ENCODE data around the gene VTI1A. TPM values are rescaled to one million over a fixed set of nuclear protein-coding genes. Genes with fewer than 3 reads are reported as not detected.

Gene VTI1A
- total and polyA plus RNA-seq, 2 experiments from 2014 or later, result 26.8 to 31.0 TPM

DNA sequence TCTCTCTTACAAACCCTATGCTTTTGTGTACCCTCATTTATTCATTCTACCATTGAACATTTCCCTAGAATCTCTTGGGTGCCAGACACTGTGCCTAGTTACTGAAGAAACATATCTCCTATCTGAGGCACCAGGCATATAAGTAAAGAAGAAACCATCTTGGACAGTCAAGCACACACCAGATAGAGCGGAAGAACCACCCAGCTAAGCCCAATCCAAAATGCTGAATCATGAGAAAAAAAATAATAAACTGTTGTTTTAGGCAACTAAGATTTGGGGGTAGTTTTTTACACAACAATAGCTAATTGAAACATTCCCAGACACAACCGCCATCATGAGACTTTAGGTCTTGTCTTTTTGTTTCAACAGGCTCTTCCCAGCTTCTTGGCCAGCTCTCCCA, 400.8 kb downstream of the VTI1A start:
- Histone ChIP-seq H3K4me1 (ENCODE audit: insufficient read depth) (no peaks in the 10 kb centered on the region), H3K4me2 (no peak overlapping the region), H2AFZ (no peak overlapping the region), H3K9me2 (ENCODE audit: insufficient read depth) (peaks cover 9% of the 10 kb centered on the region), H3K27ac (ENCODE audit: low read depth) (no peak overlapping the region), H3K27me3 (ENCODE audit: insufficient read depth) (no peaks in the 10 kb centered on the region), H3K36me3 (ENCODE audit: insufficient read depth) (peaks cover 10% of the 10 kb centered on the region; the same call in 1 of the 2 replicates), H3F3A (replicated peaks; ENCODE audit: low read depth) (no peaks in the 10 kb centered on the region), H4K20me1 (replicated peaks; ENCODE audit: insufficient read depth) (no peaks in the 10 kb centered on the region), H3K79me2 (replicated peaks; ENCODE audit: insufficient read depth) (no peaks in the 10 kb centered on the region), H3K4me3 (no peak overlapping the region; the same call in 1 of the 2 replicates)
- Mint-ChIP-seq H3K27me3 (ENCODE audit: insufficient read depth, low read depth, poor library complexity) (peaks cover 4% of the 10 kb centered on the region), H3K4me1 (peaks cover 2% of the 10 kb centered on the region; the same call in 1 of the 3 replicates), H3K36me3 (ENCODE audit: low read depth) (peaks cover 33% of the 10 kb centered on the region), H3K27ac (no peak overlapping the region), H3K4me3 (no peak overlapping the region), H3K9me3 (peaks cover 36% of the 10 kb centered on the region)
- ATAC-seq (no peak), DNase-seq (ENCODE audit: low spot score) (no peak)
- TF ChIP-seq STAT1 (IDR thresholded peaks at IDR 0.05; ENCODE audit: unreplicated experiment) (no peak), JUNB (IDR thresholded peaks at IDR 0.05; ENCODE audit: unreplicated experiment) (no peak), ZNF331 (CRISPR knock-in tag; IDR thresholded peaks at IDR 0.05; ENCODE audit: low read depth) (peak; percentile 99)

DNA sequence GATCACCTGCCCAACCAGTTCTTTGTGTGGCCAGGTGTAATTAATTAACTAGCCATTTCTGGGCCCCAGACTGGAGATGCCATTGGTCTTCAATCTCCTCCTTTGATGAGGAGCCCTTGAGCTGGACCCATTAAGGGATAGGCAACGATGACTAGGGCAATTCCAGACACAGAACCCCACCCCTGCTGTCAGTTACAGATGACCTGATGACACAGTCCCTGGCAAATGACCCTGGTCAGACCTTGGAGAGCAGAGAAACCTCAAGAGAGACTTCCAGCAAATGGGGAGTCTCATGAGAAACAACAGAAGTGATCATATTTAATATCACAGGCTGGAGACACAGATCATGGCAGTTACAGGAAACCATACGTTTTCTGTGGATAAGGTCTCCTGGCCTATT, 401.2 kb downstream of the VTI1A start:
- Mint-ChIP-seq H3K36me3 (ENCODE audit: low read depth) (peaks cover 33% of the 10 kb centered on the region), H3K4me1 (peaks cover 2% of the 10 kb centered on the region; the same call in 1 of the 3 replicates), H3K4me3 (no peak overlapping the region), H3K27ac (no peak overlapping the region), H3K27me3 (ENCODE audit: insufficient read depth, low read depth, poor library complexity) (peaks cover 4% of the 10 kb centered on the region), H3K9me3 (peaks cover 36% of the 10 kb centered on the region)
- Histone ChIP-seq H3K27me3 (ENCODE audit: insufficient read depth) (no peaks in the 10 kb centered on the region), H3K27ac (ENCODE audit: low read depth) (no peak overlapping the region), H3K36me3 (ENCODE audit: insufficient read depth) (peaks cover 10% of the 10 kb centered on the region; the same call in 1 of the 2 replicates), H3K79me2 (replicated peaks; ENCODE audit: insufficient read depth) (no peaks in the 10 kb centered on the region), H3F3A (replicated peaks; ENCODE audit: low read depth) (no peaks in the 10 kb centered on the region), H4K20me1 (replicated peaks; ENCODE audit: insufficient read depth) (no peaks in the 10 kb centered on the region), H3K4me1 (ENCODE audit: insufficient read depth) (no peaks in the 10 kb centered on the region), H3K9me2 (ENCODE audit: insufficient read depth) (peaks cover 9% of the 10 kb centered on the region), H3K4me3 (no peak overlapping the region), H2AFZ (no peak overlapping the region), H3K4me2 (no peak overlapping the region)
- no peak for ATAC-seq
- no peak for DNase-seq (ENCODE audit: low spot score)
- TF ChIP-seq POLR2AphosphoS5 (IDR thresholded peaks at IDR 0.05; ENCODE audit: low read depth) (no peak), ZNF331 (CRISPR knock-in tag; IDR thresholded peaks at IDR 0.05; ENCODE audit: low read depth) (no peak), CREB1 (CRISPR knock-in tag; IDR thresholded peaks at IDR 0.05; ENCODE audit: low read depth) (no peak), JUNB (IDR thresholded peaks at IDR 0.05; ENCODE audit: unreplicated experiment) (no peak), EZH2phosphoT487 (IDR thresholded peaks at IDR 0.05; ENCODE audit: unreplicated experiment) (no peak), NANOG (IDR thresholded peaks at IDR 0.05; ENCODE audit: borderline replicate concordance) (no peak), STAT1 (IDR thresholded peaks at IDR 0.05; ENCODE audit: unreplicated experiment) (no peak)
- TF ChIP-seq, protein P1, sequence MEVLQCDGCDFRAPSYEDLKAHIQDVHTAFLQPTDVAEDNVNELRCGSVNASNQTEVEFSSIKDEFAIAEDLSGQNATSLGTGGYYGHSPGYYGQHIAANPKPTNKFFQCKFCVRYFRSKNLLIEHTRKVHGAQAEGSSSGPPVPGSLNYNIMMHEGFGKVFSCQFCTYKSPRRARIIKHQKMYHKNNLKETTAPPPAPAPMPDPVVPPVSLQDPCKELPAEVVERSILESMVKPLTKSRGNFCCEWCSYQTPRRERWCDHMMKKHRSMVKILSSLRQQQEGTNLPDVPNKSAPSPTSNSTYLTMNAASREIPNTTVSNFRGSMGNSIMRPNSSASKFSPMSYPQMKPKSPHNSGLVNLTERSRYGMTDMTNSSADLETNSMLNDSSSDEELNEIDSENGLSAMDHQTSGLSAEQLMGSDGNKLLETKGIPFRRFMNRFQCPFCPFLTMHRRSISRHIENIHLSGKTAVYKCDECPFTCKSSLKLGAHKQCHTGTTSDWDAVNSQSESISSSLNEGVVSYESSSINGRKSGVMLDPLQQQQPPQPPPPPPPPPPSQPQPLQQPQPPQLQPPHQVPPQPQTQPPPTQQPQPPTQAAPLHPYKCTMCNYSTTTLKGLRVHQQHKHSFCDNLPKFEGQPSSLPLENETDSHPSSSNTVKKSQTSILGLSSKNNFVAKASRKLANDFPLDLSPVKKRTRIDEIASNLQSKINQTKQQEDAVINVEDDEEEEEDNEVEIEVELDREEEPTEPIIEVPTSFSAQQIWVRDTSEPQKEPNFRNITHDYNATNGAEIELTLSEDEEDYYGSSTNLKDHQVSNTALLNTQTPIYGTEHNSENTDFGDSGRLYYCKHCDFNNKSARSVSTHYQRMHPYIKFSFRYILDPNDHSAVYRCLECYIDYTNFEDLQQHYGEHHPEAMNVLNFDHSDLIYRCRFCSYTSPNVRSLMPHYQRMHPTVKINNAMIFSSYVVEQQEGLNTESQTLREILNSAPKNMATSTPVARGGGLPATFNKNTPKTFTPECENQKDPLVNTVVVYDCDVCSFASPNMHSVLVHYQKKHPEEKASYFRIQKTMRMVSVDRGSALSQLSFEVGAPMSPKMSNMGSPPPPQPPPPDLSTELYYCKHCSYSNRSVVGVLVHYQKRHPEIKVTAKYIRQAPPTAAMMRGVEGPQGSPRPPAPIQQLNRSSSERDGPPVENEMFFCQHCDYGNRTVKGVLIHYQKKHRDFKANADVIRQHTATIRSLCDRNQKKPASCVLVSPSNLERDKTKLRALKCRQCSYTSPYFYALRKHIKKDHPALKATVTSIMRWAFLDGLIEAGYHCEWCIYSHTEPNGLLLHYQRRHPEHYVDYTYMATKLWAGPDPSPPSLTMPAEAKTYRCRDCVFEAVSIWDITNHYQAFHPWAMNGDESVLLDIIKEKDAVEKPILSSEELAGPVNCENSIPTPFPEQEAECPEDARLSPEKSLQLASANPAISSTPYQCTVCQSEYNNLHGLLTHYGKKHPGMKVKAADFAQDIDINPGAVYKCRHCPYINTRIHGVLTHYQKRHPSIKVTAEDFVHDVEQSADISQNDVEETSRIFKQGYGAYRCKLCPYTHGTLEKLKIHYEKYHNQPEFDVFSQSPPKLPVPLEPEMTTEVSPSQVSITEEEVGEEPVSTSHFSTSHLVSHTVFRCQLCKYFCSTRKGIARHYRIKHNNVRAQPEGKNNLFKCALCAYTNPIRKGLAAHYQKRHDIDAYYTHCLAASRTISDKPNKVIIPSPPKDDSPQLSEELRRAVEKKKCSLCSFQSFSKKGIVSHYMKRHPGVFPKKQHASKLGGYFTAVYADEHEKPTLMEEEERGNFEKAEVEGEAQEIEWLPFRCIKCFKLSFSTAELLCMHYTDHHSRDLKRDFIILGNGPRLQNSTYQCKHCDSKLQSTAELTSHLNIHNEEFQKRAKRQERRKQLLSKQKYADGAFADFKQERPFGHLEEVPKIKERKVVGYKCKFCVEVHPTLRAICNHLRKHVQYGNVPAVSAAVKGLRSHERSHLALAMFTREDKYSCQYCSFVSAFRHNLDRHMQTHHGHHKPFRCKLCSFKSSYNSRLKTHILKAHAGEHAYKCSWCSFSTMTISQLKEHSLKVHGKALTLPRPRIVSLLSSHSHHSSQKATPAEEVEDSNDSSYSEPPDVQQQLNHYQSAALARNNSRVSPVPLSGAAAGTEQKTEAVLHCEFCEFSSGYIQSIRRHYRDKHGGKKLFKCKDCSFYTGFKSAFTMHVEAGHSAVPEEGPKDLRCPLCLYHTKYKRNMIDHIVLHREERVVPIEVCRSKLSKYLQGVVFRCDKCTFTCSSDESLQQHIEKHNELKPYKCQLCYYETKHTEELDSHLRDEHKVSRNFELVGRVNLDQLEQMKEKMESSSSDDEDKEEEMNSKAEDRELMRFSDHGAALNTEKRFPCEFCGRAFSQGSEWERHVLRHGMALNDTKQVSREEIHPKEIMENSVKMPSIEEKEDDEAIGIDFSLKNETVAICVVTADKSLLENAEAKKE (CRISPR knock-in tag; IDR thresholded peaks at IDR 0.05), result no peak
- TF ChIP-seq, protein P2, sequence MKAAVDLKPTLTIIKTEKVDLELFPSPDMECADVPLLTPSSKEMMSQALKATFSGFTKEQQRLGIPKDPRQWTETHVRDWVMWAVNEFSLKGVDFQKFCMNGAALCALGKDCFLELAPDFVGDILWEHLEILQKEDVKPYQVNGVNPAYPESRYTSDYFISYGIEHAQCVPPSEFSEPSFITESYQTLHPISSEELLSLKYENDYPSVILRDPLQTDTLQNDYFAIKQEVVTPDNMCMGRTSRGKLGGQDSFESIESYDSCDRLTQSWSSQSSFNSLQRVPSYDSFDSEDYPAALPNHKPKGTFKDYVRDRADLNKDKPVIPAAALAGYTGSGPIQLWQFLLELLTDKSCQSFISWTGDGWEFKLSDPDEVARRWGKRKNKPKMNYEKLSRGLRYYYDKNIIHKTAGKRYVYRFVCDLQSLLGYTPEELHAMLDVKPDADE (IDR thresholded peaks at IDR 0.05), result no peak
- TF ChIP-seq, protein P3, sequence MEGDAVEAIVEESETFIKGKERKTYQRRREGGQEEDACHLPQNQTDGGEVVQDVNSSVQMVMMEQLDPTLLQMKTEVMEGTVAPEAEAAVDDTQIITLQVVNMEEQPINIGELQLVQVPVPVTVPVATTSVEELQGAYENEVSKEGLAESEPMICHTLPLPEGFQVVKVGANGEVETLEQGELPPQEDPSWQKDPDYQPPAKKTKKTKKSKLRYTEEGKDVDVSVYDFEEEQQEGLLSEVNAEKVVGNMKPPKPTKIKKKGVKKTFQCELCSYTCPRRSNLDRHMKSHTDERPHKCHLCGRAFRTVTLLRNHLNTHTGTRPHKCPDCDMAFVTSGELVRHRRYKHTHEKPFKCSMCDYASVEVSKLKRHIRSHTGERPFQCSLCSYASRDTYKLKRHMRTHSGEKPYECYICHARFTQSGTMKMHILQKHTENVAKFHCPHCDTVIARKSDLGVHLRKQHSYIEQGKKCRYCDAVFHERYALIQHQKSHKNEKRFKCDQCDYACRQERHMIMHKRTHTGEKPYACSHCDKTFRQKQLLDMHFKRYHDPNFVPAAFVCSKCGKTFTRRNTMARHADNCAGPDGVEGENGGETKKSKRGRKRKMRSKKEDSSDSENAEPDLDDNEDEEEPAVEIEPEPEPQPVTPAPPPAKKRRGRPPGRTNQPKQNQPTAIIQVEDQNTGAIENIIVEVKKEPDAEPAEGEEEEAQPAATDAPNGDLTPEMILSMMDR (conservative IDR thresholded peaks at IDR 0.05; ENCODE audit: low read depth in 2 of 2), result no peak
